A549 (cell line): ENCODE results near the gene CHMP6.

Experiments used
- EP300 ChIP-seq, 2 experiments: fragments of >200 bp; sonication (Bioruptor Twin); formaldehyde crosslinking; IDR thresholded peaks; 2 replicates in 1 of 2; 3 replicates in 1 of 2; pipeline ENCODE4 v1.6.1; 2016 to 2017
- POLR2A ChIP-seq: IDR thresholded peaks from 2 replicates; pipeline ENCODE4 v1.6.1; 2012; ENCODE audit warnings: mild to moderate bottlenecking, low read length
- RAD21 ChIP-seq, 2 experiments: fragments of >200 bp in 1 of 2; sonication (Bioruptor Twin) in 1 of 2; formaldehyde crosslinking in 1 of 2; IDR thresholded peaks in 1 of 2; conservative IDR thresholded peaks in 1 of 2; 2 replicates in 1 of 2; 3 replicates in 1 of 2; pipeline ENCODE4 v1.6.1; 2012 to 2018; ENCODE audit warnings: inconsistent platforms in 1 of 2

- no peak for TF ChIP-seq RAD21 (conservative IDR thresholded peaks at IDR 0.05 in 1 of 2, IDR thresholded peaks at IDR 0.05 in 1 of 2)
- no peak for TF ChIP-seq EP300 (IDR thresholded peaks at IDR 0.05)
- no peak for TF ChIP-seq POLR2A
Measured at GRCh38 chr17:80955671-80956280, 35.9 kb upstream of the CHMP6 start.
